ENCODE results near the gene LDB1. TPM values are rescaled to one million over a fixed set of nuclear protein-coding genes. Genes with fewer than 3 reads are reported as not detected.

LDB1 gene
- total and polyA plus RNA-seq, 4 donors, result 2.4 to 51.9 (median 10.3) TPM

- no peaks in the 10 kb centered on the region for H3K9me3 ChIP-seq (ENCODE audit: control insufficient read depth in 4 of 4, low read length in 3 of 4)
- no peak overlapping the region for H3K9ac ChIP-seq (ENCODE audit: low read depth in 1 of 2, low read length in 2 of 2)
- H3K4me1 ChIP-seq (ENCODE audit: control insufficient read depth in 4 of 4, insufficient read depth in 4 of 4, low read length in 3 of 4), result peaks cover 0 to 5% (median 1%) of the 10 kb centered on the region in 4 donors
- no peaks in the 10 kb centered on the region for H3K36me3 ChIP-seq (ENCODE audit: control insufficient read depth in 4 of 4, insufficient read depth in 3 of 4, low read depth in 1 of 4, low read length in 3 of 4)
- H3K27me3 ChIP-seq (ENCODE audit: control insufficient read depth in 4 of 4, insufficient read depth in 4 of 4, low read length in 3 of 4), result no peaks in the 10 kb centered on the region
- no peak overlapping the region for H3K4me3 ChIP-seq (ENCODE audit: low read depth in 1 of 3, low read length in 3 of 3)
- no peak overlapping the region for H3K27ac ChIP-seq (ENCODE audit: low read depth in 1 of 2, low read length in 2 of 2)
- no peak for TF ChIP-seq RAD21 (IDR thresholded peaks at IDR 0.05)
- no peak for TF ChIP-seq NR2F2 (IDR thresholded peaks at IDR 0.05)
- no peak for TF ChIP-seq HNF4G (IDR thresholded peaks at IDR 0.05)
- no peak for TF ChIP-seq TAF1 (conservative IDR thresholded peaks at IDR 0.05)
- TF ChIP-seq, protein P1, sequence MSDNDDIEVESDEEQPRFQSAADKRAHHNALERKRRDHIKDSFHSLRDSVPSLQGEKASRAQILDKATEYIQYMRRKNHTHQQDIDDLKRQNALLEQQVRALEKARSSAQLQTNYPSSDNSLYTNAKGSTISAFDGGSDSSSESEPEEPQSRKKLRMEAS (IDR thresholded peaks at IDR 0.05), result no peak
- TF ChIP-seq REST (IDR thresholded peaks at IDR 0.05), result no peak
- no peak for TF ChIP-seq FOXA1 (IDR thresholded peaks at IDR 0.05)
- TF ChIP-seq, protein P2, sequence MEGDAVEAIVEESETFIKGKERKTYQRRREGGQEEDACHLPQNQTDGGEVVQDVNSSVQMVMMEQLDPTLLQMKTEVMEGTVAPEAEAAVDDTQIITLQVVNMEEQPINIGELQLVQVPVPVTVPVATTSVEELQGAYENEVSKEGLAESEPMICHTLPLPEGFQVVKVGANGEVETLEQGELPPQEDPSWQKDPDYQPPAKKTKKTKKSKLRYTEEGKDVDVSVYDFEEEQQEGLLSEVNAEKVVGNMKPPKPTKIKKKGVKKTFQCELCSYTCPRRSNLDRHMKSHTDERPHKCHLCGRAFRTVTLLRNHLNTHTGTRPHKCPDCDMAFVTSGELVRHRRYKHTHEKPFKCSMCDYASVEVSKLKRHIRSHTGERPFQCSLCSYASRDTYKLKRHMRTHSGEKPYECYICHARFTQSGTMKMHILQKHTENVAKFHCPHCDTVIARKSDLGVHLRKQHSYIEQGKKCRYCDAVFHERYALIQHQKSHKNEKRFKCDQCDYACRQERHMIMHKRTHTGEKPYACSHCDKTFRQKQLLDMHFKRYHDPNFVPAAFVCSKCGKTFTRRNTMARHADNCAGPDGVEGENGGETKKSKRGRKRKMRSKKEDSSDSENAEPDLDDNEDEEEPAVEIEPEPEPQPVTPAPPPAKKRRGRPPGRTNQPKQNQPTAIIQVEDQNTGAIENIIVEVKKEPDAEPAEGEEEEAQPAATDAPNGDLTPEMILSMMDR (IDR thresholded peaks at IDR 0.05; ENCODE audit: low read depth, low read length, missing input control), result no peak
- no peak for TF ChIP-seq JUND (IDR thresholded peaks at IDR 0.05)
- no peak for TF ChIP-seq FOXA2 (IDR thresholded peaks at IDR 0.05)
- no peak for TF ChIP-seq EGR1 (IDR thresholded peaks at IDR 0.05; ENCODE audit: low read depth in 2 of 2)
- TF ChIP-seq, protein P3, sequence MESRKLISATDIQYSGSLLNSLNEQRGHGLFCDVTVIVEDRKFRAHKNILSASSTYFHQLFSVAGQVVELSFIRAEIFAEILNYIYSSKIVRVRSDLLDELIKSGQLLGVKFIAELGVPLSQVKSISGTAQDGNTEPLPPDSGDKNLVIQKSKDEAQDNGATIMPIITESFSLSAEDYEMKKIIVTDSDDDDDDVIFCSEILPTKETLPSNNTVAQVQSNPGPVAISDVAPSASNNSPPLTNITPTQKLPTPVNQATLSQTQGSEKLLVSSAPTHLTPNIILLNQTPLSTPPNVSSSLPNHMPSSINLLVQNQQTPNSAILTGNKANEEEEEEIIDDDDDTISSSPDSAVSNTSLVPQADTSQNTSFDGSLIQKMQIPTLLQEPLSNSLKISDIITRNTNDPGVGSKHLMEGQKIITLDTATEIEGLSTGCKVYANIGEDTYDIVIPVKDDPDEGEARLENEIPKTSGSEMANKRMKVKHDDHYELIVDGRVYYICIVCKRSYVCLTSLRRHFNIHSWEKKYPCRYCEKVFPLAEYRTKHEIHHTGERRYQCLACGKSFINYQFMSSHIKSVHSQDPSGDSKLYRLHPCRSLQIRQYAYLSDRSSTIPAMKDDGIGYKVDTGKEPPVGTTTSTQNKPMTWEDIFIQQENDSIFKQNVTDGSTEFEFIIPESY (IDR thresholded peaks at IDR 0.05), result no peak
- no peak for DNase-seq (ENCODE audit: low spot score)
Measured at GRCh38 chr10:102059987-102060386, 60.2 kb downstream of the LDB1 start.

Small RNA genes within 50 kb of the gene (small RNA-seq; reads per million reads assigned to genes)
- not detected for gene AL500527.1
- gene AL500527.2, result not detected

Other genes with a start within 250 kb of the LDB1 start
- gene ARMH3, start 64.2 kb downstream of the LDB1 start, total RNA-seq, result 10 to 100 TPM in 1 of 2 donors, 1 to 10 TPM in 1; 8.7 to 14.9 TPM
- gene ARMH3, start 64.2 kb downstream of the LDB1 start, polyA plus RNA-seq, result 1 to 10 TPM; 5.3 to 9.6 TPM
- 10 to 100 TPM; 11.8 to 13.7 TPM for gene HPS6, start 55.0 kb downstream of the LDB1 start, total RNA-seq
- 1 to 10 TPM; 2.5 to 8.2 TPM for gene HPS6, start 55.0 kb downstream of the LDB1 start, polyA plus RNA-seq
- 1 to 10 TPM; 7.5 to 9.9 TPM for gene PPRC1, start 12.7 kb upstream of the LDB1 start, total RNA-seq
- 10 to 100 TPM in 1 of 2 donors, 1 to 10 TPM in 1; 4.9 to 10.1 TPM for gene PPRC1, start 12.7 kb upstream of the LDB1 start, polyA plus RNA-seq
- gene NOLC1, start 32.0 kb upstream of the LDB1 start, total RNA-seq, result 10 to 100 TPM; 16.9 to 23.8 TPM
- gene NOLC1, start 32.0 kb upstream of the LDB1 start, polyA plus RNA-seq, result 10 to 100 TPM; 11.6 to 26.3 TPM
- under 1 TPM in 1 of 2 donors, not detected in 1; 0.42 TPM for gene ELOVL3, start 105.9 kb upstream of the LDB1 start, total RNA-seq
- not detected for gene ELOVL3, start 105.9 kb upstream of the LDB1 start, polyA plus RNA-seq
- gene PITX3, start 121.1 kb upstream of the LDB1 start, total RNA-seq, result not detected
- gene PITX3, start 121.1 kb upstream of the LDB1 start, polyA plus RNA-seq, result not detected
- gene GBF1, start 125.2 kb upstream of the LDB1 start, total RNA-seq, result 10 to 100 TPM; 19.2 to 27.2 TPM
- 10 to 100 TPM in 1 of 2 donors, 1 to 10 TPM in 1; 6.0 to 11.2 TPM for gene GBF1, start 125.2 kb upstream of the LDB1 start, polyA plus RNA-seq

Data from liver (tissue), 10 donors.